H1 (cell line): ENCODE measurements around the gene CAMKMT. TPM values are rescaled to one million over a fixed set of nuclear protein-coding genes. Genes with fewer than 3 reads are reported as not detected.
A peak's percentile ranks its signal among the peaks of the same experiment; 100 is the strongest.

Experiments used
- CTCF ChIA-PET: fragments of 300-600 bp; sonication (Branson Sonifier 250); formaldehyde crosslinking; loops from one replicate; lab custom pipeline; 2021; ENCODE audit not compliant: partially characterized antibody; lab: Charles Lee
- POLR2A ChIA-PET: fragments of 300-600 bp; sonication (Branson Sonifier 250); formaldehyde crosslinking; loops from one replicate; lab custom pipeline; 2021; ENCODE audit warnings: inconsistent platforms; ENCODE audit not compliant: partially characterized antibody; lab: Charles Lee
- DNase-seq, 2 experiments: peaks; one replicate each; pipeline versions ENCODE4 v3.0.0 to v3.0.0-alpha.2; 2010 to 2022; ENCODE audit warnings: low spot score in 2 of 2, low read depth in 1 of 2, mixed read lengths in 1 of 2
- FAIRE-seq: peaks from 2 replicates; lab custom pipeline; 2011; peaks lifted over from hg19 to GRCh38; lab: Jason Lieb, UNC
- H2AFZ ChIP-seq: 2 replicates; pipeline ENCODE4 v1.8.1; 2012; ENCODE audit warnings: low read length, inconsistent platforms
- H2AK5ac ChIP-seq: 2 replicates; pipeline ENCODE4 v1.6.1; 2013; ENCODE audit warnings: low read depth, low read length
- H2BK120ac ChIP-seq: replicated peaks from 2 replicates; pipeline ENCODE3; 2013; ENCODE audit warnings: low read depth, low read length, inconsistent platforms
- H2BK12ac ChIP-seq: 2 replicates; pipeline ENCODE4 v1.6.1; 2013; ENCODE audit warnings: low read depth, low read length
- H2BK15ac ChIP-seq: 2 replicates; pipeline ENCODE4 v1.6.1; 2013; ENCODE audit warnings: low read length
- H2BK20ac ChIP-seq: 2 replicates; pipeline ENCODE4 v1.6.1; 2013; ENCODE audit warnings: low read length
- H2BK5ac ChIP-seq: 2 replicates; pipeline ENCODE4 v1.6.1; 2013; ENCODE audit warnings: low read depth, low read length
- H3K14ac ChIP-seq: 2 replicates; pipeline ENCODE4 v1.6.1; 2013; ENCODE audit warnings: inconsistent platforms; ENCODE audit not compliant: insufficient read length
- H3K18ac ChIP-seq: 2 replicates; pipeline ENCODE4 v1.6.1; 2013; ENCODE audit warnings: low read length; ENCODE audit errors: extremely low read depth
- H3K23ac ChIP-seq: 2 replicates; pipeline ENCODE4 v1.6.1; 2013; ENCODE audit warnings: inconsistent platforms; ENCODE audit not compliant: insufficient read length
- H3K23me2 ChIP-seq: 2 replicates; pipeline ENCODE4 v1.6.1; 2013; ENCODE audit warnings: low read depth, low read length
- H3K27ac ChIP-seq: 2 replicates; pipeline ENCODE4 v1.6.1; 2011; ENCODE audit warnings: low read depth, low read length, inconsistent platforms
- H3K27me3 ChIP-seq, 4 experiments: replicated peaks in 1 of 4; 1 replicate in 1 of 4; 2 replicates in 3 of 4; pipeline versions ENCODE4 v1.6.1 to v1.8.1; 2011 to 2013; ENCODE audit warnings: low read length in 3 of 4, mild to moderate bottlenecking in 3 of 4, inconsistent platforms in 2 of 4, mixed read lengths in 2 of 4, moderate library complexity in 1 of 4; ENCODE audit not compliant: control insufficient read depth in 3 of 4, insufficient read depth in 3 of 4; ENCODE audit errors: extremely low read depth in 1 of 4
- H3K36me3 ChIP-seq, 4 experiments: 2 replicates each; pipeline versions ENCODE4 v1.6.1 to v1.8.1; 2011 to 2013; ENCODE audit warnings: mild to moderate bottlenecking in 4 of 4, low read length in 3 of 4, moderate library complexity in 2 of 4, control low read depth in 1 of 4, inconsistent platforms in 1 of 4; ENCODE audit not compliant: insufficient read depth in 4 of 4, control insufficient read depth in 2 of 4
- H3K4ac ChIP-seq: replicated peaks from 2 replicates; pipeline ENCODE3; 2013; ENCODE audit warnings: low read length, low read depth, mixed read lengths, inconsistent platforms; ENCODE audit not compliant: insufficient read length
- H3K4me1 ChIP-seq, 4 experiments: replicated peaks in 1 of 4; 1 replicate in 1 of 4; 2 replicates in 3 of 4; pipeline versions ENCODE4 v1.6.1 to v1.8.1; 2011 to 2013; ENCODE audit warnings: low read length in 3 of 4, inconsistent platforms in 2 of 4, mixed read lengths in 1 of 4; ENCODE audit not compliant: insufficient read depth in 4 of 4, control insufficient read depth in 3 of 4
- H3K4me2 ChIP-seq, 2 experiments: 2 replicates each; pipeline versions ENCODE4 v1.6.1 to v1.8.1; 2011 to 2013; ENCODE audit warnings: low read depth in 2 of 2, low read length in 2 of 2, control low read depth in 1 of 2, inconsistent platforms in 1 of 2, mild to moderate bottlenecking in 1 of 2; ENCODE audit not compliant: insufficient read depth in 1 of 2
- H3K4me3 ChIP-seq, 4 experiments: fragments of 200-600, 300-600 bp in 1 of 4; sonication (generic), shearing (Covaris generic), sonication (Bioruptor Twin) in 1 of 4; 2 replicates each; pipeline versions ENCODE4 v1.5.1 to v1.8.1; 2011 to 2016; ENCODE audit warnings: low read length in 4 of 4, low read depth in 3 of 4, control low read depth in 2 of 4, inconsistent platforms in 2 of 4, mild to moderate bottlenecking in 2 of 4, mixed read lengths in 1 of 4, moderate library complexity in 1 of 4; ENCODE audit not compliant: insufficient read depth in 2 of 4; ENCODE audit errors: extremely low read depth in 1 of 4
- H3K56ac ChIP-seq: replicated peaks from 2 replicates; pipeline ENCODE3; 2013; ENCODE audit warnings: low read depth, mild to moderate bottlenecking, mixed read lengths, low read length, inconsistent platforms; ENCODE audit not compliant: insufficient read length
- H3K79me1 ChIP-seq: 2 replicates; pipeline ENCODE4 v1.6.1; 2013; ENCODE audit warnings: low read depth, low read length, control low read depth
- H3K79me2 ChIP-seq, 2 experiments: 2 replicates each; pipeline versions ENCODE4 v1.6.1 to v1.8.1; 2012 to 2013; ENCODE audit warnings: low read length in 2 of 2, mild to moderate bottlenecking in 2 of 2, inconsistent platforms in 1 of 2; ENCODE audit not compliant: insufficient read depth in 2 of 2, control insufficient read depth in 1 of 2
- H3K9ac ChIP-seq, 4 experiments: replicated peaks in 1 of 4; 1 replicate in 1 of 4; 2 replicates in 3 of 4; pipeline versions ENCODE4 v1.6.1 to v1.8.1; 2011 to 2013; ENCODE audit warnings: low read depth in 3 of 4, low read length in 3 of 4, control low read depth in 2 of 4, mild to moderate bottlenecking in 2 of 4, moderate library complexity in 2 of 4, inconsistent platforms in 1 of 4; ENCODE audit errors: extremely low read depth in 1 of 4
- H3K9me3 ChIP-seq, 2 experiments: 2 replicates each; pipeline versions ENCODE4 v1.6.1 to v1.8.1; 2012 to 2013; ENCODE audit warnings: mild to moderate bottlenecking in 2 of 2, moderate library complexity in 2 of 2, control low read depth in 1 of 2, inconsistent platforms in 1 of 2, low read depth in 1 of 2, low read length in 1 of 2, mixed read lengths in 1 of 2; ENCODE audit not compliant: insufficient read depth in 2 of 2
- H4K20me1 ChIP-seq, 2 experiments: replicated peaks in 1 of 2; 2 replicates each; pipeline versions ENCODE3 to v1.8.1; 2011 to 2013; ENCODE audit warnings: inconsistent platforms in 2 of 2, low read length in 2 of 2, mild to moderate bottlenecking in 1 of 2; ENCODE audit not compliant: insufficient read depth in 2 of 2, control insufficient read depth in 1 of 2
- H4K5ac ChIP-seq: 2 replicates; pipeline ENCODE4 v1.6.1; 2013; ENCODE audit warnings: low read length, low read depth, mixed read lengths, inconsistent platforms; ENCODE audit not compliant: insufficient read length
- H4K8ac ChIP-seq: 2 replicates; pipeline ENCODE4 v1.8.0; 2013; ENCODE audit warnings: mild to moderate bottlenecking, moderate library complexity, low read length, inconsistent platforms; ENCODE audit not compliant: insufficient read depth; ENCODE audit errors: extremely low read depth
- H4K91ac ChIP-seq: replicated peaks from 2 replicates; pipeline ENCODE3; 2013; ENCODE audit warnings: low read length, mixed read lengths, inconsistent platforms; ENCODE audit not compliant: insufficient read length
- CBX5 ChIP-seq: fragments of 300-800, 300-1000 bp; sonication (generic); IDR thresholded peaks from 2 replicates; pipeline ENCODE4 v1.7.1; 2016; ENCODE audit warnings: antibody characterized with exemption, low read length, low read depth
- CTCF ChIP-seq, 3 experiments: IDR thresholded peaks; 1 replicate in 2 of 3; 2 replicates in 1 of 3; pipeline versions ENCODE4 v1.5.1 to v1.6.1; 2011; ENCODE audit warnings: low read length in 3 of 3, mild to moderate bottlenecking in 3 of 3, inconsistent platforms in 2 of 3, low read depth in 1 of 3, moderate library complexity in 1 of 3; ENCODE audit not compliant: insufficient read depth in 1 of 3; ENCODE audit errors: control extremely low read depth in 1 of 3
- EGR1 ChIP-seq: IDR thresholded peaks from 2 replicates; pipeline ENCODE4 v1.6.1; 2011; ENCODE audit warnings: low read depth, low read length, borderline replicate concordance
- RAD21 ChIP-seq, 2 experiments: IDR thresholded peaks in 1 of 2; conservative IDR thresholded peaks in 1 of 2; 2 replicates each; pipeline ENCODE4 v1.6.1; 2011; ENCODE audit warnings: low read depth in 2 of 2, low read length in 2 of 2, improper control_type of control experiment in 1 of 2, inconsistent platforms in 1 of 2, mild to moderate bottlenecking in 1 of 2, moderate library complexity in 1 of 2
- SP1 ChIP-seq: IDR thresholded peaks from 2 replicates; pipeline ENCODE4 v1.6.1; 2011; ENCODE audit warnings: low read depth, low read length
- WGBS, 2 experiments: shearing (Covaris generic) in 1 of 2; methylation state at CpG; one replicate each; pipeline versions ENCODE4 v1.1.6 to v1.1.7; 2013 to 2015; ENCODE audit warnings: low lambda C conversion rate in 2 of 2, mixed read lengths in 2 of 2, inconsistent platforms in 1 of 2, low coverage in 1 of 2, missing lambda C conversion rate in 1 of 2; ENCODE audit not compliant: insufficient replicate concordance in 2 of 2, insufficient coverage in 1 of 2, insufficient read length in 1 of 2; ENCODE audit errors: extremely low coverage in 1 of 2, missing lambda C conversion rate in 1 of 2; 5-methylcytosine and 5-hydroxymethylcytosine counted together
- polyA plus RNA-seq, 7 experiments: library from polyadenylated mRNA; depleted of rRNA in 3 of 7; stranded (reverse) in 5 of 7; unstranded in 2 of 7; fragments of >200 nt in 5 of 7; fragments of 200-250 nt in 2 of 7; gene quantifications; 1 replicate in 5 of 7; 2 replicates in 1 of 7; 4 replicates in 1 of 7; pipeline versions ENCODE4 v1.2.1 to v1.2.3, GENCODE V29; 2011 to 2013; ENCODE audit warnings: missing spikeins in 2 of 7, mixed read lengths in 2 of 7
- total RNA-seq: library from RNA; stranded (reverse); fragmentation: NEBNext Ultra II Directional; extraction: Animal tissue kit (Norgen Biotek cat#: 25700); gene quantifications from 2 replicates; pipeline ENCODE4 v1.2.1, GENCODE V29; 2021

Gene CAMKMT
- total and polyA plus RNA-seq, 2 of the 8 experiments (the other 6 are each of a cell fraction or from before 2014, with no cell fraction given): 14.7 to 22.4 TPM

GRCh38 chr2:44560352-44560751 is 198.6 kb downstream of the CAMKMT start:
- H2AFZ ChIP-seq: no peak overlapping the region
- H2BK120ac ChIP-seq: no peak overlapping the region
- H4K91ac ChIP-seq: no peak overlapping the region
- no peak overlapping the region for H2BK5ac ChIP-seq
- no peak overlapping the region for H3K14ac ChIP-seq
- H3K79me1 ChIP-seq: no peaks in the 10 kb centered on the region
- H3K4me2 ChIP-seq: no peak overlapping the region
- no peaks in the 10 kb centered on the region for H3K36me3 ChIP-seq
- no peak for TF ChIP-seq EGR1
- no peak for TF ChIP-seq SP1
- TF ChIP-seq CBX5: no peak
- TF ChIP-seq CTCF (IDR thresholded peaks at IDR 0.05; ENCODE audit: control extremely low read depth in 1 of 3, insufficient read depth in 1 of 3, low read depth in 1 of 3, low read length in 3 of 3): peak in 1 of 3 experiments; percentile 7; a peak in 2 of 4 replicates
- peak in 1 of 2 experiments; percentile 34; a peak in 1 of 4 replicates for TF ChIP-seq RAD21 (IDR thresholded peaks at IDR 0.05 in 1 of 2, conservative IDR thresholded peaks at IDR 0.05 in 1 of 2; ENCODE audit: low read depth in 2 of 2, low read length in 2 of 2)
- no peak overlapping the region for H2BK15ac ChIP-seq
- H3K4ac ChIP-seq: no peak overlapping the region
- H3K4me1 ChIP-seq: no peaks in the 10 kb centered on the region
- H2BK12ac ChIP-seq: no peak overlapping the region
- H3K23ac ChIP-seq: no peak overlapping the region
- H2BK20ac ChIP-seq: no peak overlapping the region
- H4K8ac ChIP-seq: no peak overlapping the region
- POLR2A ChIA-PET: no interaction called here
- H3K56ac ChIP-seq: no peak overlapping the region
- no peak overlapping the region for H2AK5ac ChIP-seq
- 83% methylated on average over 4 of the region's 4 CpGs; no CpG with 5 or more reads in 1 of the 2 experiments for WGBS, 2 experiments
- DNase-seq (no peak), FAIRE-seq (no peak)
- H4K5ac ChIP-seq: no peak overlapping the region
- no peak overlapping the region for H3K18ac ChIP-seq
- H3K4me3 ChIP-seq: no peak overlapping the region
- no peaks in the 10 kb centered on the region for H3K9me3 ChIP-seq
- no peak overlapping the region for H3K27ac ChIP-seq
- H3K27me3 ChIP-seq: no peaks in the 10 kb centered on the region
- no peaks in the 10 kb centered on the region for H3K23me2 ChIP-seq
- no peaks in the 10 kb centered on the region for H3K79me2 ChIP-seq
- H3K9ac ChIP-seq: no peak overlapping the region
- no peaks in the 10 kb centered on the region for H4K20me1 ChIP-seq
- CTCF ChIA-PET: interaction anchor here (0.6 to 2.4 kb wide), 16 partner anchors 12 to 206 kb away, joined by 3 to 7 read pairs (median 4); no protein-coding TSS in a partner anchor
